ENCODE results near the gene LHX1. TPM values are rescaled to one million over a fixed set of nuclear protein-coding genes. Genes with fewer than 3 reads are reported as not detected.

The LHX1 gene
- not detected in 2 replicates for total RNA-seq

DNA sequence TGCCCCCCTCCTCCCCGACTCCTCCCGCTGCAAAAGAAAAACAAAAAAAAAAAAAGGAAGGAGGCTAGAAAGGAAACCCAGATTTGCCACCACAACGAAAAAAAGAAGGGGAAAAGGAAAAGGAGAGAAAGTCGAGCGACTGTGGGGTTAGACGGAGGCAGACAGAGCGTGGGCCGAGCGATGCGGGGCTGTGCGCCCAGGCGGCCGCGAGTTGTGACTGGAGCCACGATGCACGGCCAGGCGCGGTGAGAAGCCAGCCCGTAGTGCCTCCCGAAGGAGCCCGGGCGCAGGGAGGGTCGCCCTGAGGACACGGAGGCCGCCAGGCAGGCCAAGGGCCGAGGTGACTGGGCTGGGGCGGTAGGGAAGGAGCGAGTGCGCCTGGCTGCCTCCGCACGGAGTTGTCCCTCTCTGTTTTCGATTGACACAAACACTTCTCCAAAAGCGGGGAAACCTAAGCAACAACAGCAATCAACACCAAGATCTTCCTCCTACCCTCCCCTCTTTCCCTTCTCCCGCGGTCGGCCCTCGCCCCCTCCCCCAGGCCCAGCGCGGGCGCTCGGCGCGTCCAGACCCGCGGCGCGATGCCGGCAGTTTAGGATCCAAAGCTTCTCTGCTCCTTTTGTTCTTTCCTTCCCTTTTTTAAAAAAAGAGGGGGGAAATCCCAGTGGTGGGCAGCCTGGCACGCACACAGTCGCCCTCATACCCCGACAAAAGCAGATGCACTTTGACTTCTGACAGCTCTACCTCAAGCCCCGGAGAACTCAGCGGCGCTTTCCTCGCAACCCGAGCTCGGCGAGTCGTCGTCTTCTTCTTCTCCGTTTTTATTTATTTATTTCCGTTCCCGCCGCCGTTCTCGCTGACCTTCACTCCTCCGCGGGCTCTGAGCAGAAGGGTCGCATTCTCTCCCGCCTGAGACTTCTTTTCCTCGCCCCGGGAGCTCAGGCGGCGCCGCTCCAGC, at the start of gene LHX1:
Gene LHX1, plus strand, starts transcription at position 475 of the 958 bp plus-strand sequence. CDS start 723 bp downstream, outside the sequence.
- Histone ChIP-seq H3K4me3 (ENCODE audit: low read depth, low read length) (no peak within 1 kb of the TSS), H3K27me3 (ENCODE audit: control insufficient read depth, insufficient read depth, low read length) (peaks cover 90% of the 10 kb centered on the region), H3K36me3 (ENCODE audit: control insufficient read depth, insufficient read depth, low read length) (no peaks in the 10 kb centered on the region)
- TF ChIP-seq, protein P1, sequence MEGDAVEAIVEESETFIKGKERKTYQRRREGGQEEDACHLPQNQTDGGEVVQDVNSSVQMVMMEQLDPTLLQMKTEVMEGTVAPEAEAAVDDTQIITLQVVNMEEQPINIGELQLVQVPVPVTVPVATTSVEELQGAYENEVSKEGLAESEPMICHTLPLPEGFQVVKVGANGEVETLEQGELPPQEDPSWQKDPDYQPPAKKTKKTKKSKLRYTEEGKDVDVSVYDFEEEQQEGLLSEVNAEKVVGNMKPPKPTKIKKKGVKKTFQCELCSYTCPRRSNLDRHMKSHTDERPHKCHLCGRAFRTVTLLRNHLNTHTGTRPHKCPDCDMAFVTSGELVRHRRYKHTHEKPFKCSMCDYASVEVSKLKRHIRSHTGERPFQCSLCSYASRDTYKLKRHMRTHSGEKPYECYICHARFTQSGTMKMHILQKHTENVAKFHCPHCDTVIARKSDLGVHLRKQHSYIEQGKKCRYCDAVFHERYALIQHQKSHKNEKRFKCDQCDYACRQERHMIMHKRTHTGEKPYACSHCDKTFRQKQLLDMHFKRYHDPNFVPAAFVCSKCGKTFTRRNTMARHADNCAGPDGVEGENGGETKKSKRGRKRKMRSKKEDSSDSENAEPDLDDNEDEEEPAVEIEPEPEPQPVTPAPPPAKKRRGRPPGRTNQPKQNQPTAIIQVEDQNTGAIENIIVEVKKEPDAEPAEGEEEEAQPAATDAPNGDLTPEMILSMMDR (IDR thresholded peaks at IDR 0.05; ENCODE audit: insufficient read depth, low read length, severe bottlenecking) = no peak
- FAIRE-seq = no peak
- no peak for DNase-seq (ENCODE audit: low read depth)

DNA sequence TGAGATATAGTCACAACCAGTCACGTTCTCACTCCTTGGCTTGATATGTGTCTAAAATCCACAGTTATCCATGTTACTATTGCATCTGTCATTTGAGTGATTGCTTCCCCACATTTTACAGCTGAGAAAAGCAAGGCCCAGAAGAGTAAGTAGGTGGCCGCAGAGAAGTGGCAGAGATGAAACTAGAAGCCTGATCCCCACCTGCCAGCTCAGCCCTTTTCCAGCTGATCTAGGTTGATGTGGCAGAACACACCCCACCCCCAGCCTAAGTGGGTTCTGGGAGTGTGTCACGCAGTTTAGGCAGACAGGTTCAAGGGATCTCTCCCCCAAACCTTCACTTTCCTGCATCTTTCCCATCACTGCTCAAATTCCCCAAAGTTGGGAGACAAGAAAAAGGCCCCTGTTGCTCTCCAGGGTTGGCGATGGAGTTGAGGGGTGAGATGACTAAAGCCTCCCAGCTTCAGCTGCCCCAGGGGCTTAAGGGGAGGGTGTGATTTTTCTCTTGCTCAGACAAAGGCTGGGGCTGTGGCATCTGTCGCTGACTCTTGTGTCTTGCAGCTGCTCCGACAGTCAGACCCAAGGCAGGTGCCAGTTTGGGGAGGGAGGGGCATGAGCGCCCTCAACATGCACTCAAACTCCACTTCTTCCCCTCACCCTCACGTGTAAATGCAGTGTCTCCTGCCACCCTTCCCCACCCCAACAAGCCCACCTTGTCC, 48.9 kb upstream of the LHX1 start:
- DNase-seq (ENCODE audit: low read depth) (no peak), FAIRE-seq (no peak)
- TF ChIP-seq, protein P1 (IDR thresholded peaks at IDR 0.05; ENCODE audit: insufficient read depth, low read length, severe bottlenecking) = no peak
- Histone ChIP-seq H3K4me3 (ENCODE audit: low read depth, low read length) (no peak overlapping the region), H3K36me3 (ENCODE audit: control insufficient read depth, insufficient read depth, low read length) (no peaks in the 10 kb centered on the region), H3K27me3 (ENCODE audit: control insufficient read depth, insufficient read depth, low read length) (peaks cover 2% of the 10 kb centered on the region)

DNA sequence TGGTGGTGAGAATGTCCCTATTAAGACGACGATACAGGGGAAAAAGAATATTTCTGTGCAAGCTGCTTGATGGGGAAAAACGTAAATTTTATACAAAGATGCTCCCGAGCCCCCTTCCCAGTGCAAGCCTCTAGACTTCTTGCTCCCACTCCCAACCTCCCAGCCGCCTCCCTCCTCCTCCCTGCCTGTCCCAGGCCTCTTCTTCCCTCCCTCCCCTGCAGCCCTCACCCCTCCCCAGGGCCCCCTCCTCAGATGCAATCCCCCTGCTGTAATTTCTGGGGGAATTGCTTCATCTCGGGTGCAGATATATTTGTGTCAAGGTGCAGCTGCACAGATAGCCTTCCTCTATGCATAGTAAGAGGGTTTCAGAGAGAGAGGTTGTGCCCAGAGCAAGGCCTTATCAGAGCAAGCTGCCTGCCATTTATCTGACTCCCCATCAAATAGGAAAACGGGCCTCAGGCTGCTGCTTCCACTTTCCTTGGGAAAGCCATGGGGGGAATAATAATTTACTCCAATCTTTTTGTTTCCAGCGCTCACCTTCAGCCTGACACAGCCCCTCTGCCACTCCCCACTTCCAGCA, 47.4 kb upstream of the LHX1 start:
- TF ChIP-seq, protein P1 (IDR thresholded peaks at IDR 0.05; ENCODE audit: insufficient read depth, low read length, severe bottlenecking) = no peak
- no peak overlapping the region for H3K4me3 ChIP-seq (ENCODE audit: low read depth, low read length)
- H3K36me3 ChIP-seq (ENCODE audit: control insufficient read depth, insufficient read depth, low read length) = no peaks in the 10 kb centered on the region
- DNase-seq (ENCODE audit: low read depth) = no peak
- H3K27me3 ChIP-seq (ENCODE audit: control insufficient read depth, insufficient read depth, low read length) = no peaks in the 10 kb centered on the region
- no peak for FAIRE-seq

DNA sequence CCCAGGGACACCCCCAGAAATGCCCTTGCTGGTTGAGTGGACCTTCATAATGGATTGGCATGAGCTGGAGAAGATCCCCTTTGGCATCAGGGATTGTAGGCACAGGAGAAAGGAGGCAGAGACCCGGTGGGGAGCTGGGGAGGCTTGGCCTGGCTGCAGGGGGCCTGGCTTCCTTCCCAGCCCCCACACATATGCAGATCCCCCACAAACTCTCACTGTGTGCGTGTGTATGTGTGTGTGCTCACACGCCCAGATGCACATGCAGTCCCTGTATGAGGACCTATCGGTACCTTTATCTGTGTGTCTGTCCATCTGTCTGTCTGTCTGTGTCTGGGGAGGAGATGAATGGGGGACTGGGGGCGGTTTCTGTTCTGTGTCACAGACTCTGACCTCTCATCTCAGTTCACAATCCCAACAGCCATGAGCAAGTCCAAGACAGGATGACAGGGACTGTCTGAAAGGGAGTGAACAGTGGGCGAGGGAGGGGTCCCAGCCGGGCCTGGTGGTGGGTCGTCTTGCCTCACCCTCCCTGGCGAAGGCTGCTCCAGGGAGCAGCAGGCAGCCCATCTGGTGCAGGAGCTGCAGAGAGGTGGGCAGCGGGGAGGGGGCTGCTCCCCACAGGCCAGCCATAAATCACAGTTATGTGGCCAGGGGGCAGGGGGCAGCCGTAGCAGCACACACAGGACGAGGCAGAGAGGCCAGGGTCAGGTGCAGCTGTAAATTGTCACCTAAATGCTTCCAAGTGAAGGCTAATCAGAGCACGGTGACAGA, 46.7 kb upstream of the LHX1 start:
- FAIRE-seq = no peak
- TF ChIP-seq, protein P1 (IDR thresholded peaks at IDR 0.05; ENCODE audit: insufficient read depth, low read length, severe bottlenecking) = no peak

DNA sequence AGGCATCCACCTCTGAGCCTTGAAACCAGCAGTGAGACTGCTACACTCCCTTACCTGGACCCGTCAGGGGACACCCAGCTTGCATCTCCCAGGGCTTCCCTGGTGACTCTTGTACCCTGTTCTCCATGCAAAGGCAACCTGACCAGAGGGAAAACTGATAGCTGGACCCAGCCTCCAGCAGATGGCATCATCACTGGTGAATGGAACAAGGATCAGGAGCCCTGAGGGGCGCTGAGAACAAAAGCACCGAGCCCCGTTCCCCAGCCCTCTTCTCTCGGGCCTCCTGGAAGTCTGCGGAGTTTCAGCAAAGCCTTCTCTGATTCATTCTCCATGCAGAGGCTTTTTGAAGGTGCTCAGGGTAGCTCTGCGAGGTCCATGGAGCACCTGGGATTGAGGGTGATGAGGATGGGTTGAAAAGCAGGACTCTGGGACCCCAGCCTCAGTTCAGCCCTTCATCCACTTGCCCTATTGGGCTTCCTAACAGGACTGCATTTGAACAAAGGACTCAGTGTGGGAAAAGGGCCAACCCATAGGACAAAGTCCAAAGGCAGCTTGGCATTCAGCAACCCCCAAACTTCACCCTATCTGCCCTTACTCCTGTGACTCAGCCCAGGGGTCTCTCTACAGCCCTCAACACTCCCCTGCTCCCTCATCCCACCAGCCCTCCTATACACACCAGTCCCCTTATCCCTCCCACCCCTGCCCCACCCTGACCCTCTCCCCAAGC, 45.0 kb upstream of the LHX1 start:
- Histone ChIP-seq H3K36me3 (ENCODE audit: control insufficient read depth, insufficient read depth, low read length) (no peaks in the 10 kb centered on the region), H3K4me3 (ENCODE audit: low read depth, low read length) (no peak overlapping the region), H3K27me3 (ENCODE audit: control insufficient read depth, insufficient read depth, low read length) (no peaks in the 10 kb centered on the region)
- FAIRE-seq = no peak
- DNase-seq (ENCODE audit: low read depth) = no peak
- TF ChIP-seq, protein P1 (IDR thresholded peaks at IDR 0.05; ENCODE audit: insufficient read depth, low read length, severe bottlenecking) = no peak

More for the DNA sequence above, 46.7 kb upstream of the LHX1 start:
- Histone ChIP-seq H3K27me3 (ENCODE audit: control insufficient read depth, insufficient read depth, low read length) (no peaks in the 10 kb centered on the region), H3K36me3 (ENCODE audit: control insufficient read depth, insufficient read depth, low read length) (no peaks in the 10 kb centered on the region), H3K4me3 (ENCODE audit: low read depth, low read length) (no peak overlapping the region)
- no peak for DNase-seq (ENCODE audit: low read depth)

All from bronchial epithelial cell (primary cell).